Uterus (tissue), 2 donors: ENCODE measurements around the gene SYNE1.

ENCODE experiments used
- POLR2A ChIP-seq, 2 donors: fragments of 450-650 bp; IDR thresholded peaks; one replicate each; pipeline ENCODE4 v1.6.1; 2016; ENCODE audit warnings: antibody characterized with exemption in 2 of 2, mild to moderate bottlenecking in 1 of 2, moderate library complexity in 1 of 2
- TF ChIP-seq, protein P1 (sequence below), 4 experiments: fragments of 200-600 bp in 2 of 4; fragments of 450-650 bp in 2 of 4; sonication (generic) in 2 of 4; IDR thresholded peaks; one replicate each; pipeline ENCODE4 v1.5.1; 2016 to 2019; ENCODE audit warnings: antibody characterized with exemption in 4 of 4, mild to moderate bottlenecking in 2 of 4, moderate library complexity in 1 of 4

DNA sequence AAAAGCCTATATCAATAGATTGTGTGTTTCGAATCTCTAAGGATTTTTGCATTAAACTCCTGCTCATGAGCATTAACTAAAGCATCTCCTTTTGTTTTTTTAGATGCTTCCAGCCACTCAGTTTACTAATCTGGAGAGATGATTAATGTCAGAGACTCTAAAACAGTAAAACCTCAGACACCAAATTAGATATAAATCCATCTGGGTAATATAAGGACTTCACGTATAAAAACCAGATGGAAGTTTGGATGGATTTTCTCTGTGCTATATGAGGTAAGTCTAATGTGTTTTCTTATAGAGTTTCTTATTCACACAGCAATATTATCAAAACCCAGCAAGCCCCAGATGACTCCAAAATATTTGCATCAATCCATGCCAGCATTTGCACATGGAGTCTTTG is 137.2 kb downstream of the SYNE1 start:
- TF ChIP-seq, protein P1, sequence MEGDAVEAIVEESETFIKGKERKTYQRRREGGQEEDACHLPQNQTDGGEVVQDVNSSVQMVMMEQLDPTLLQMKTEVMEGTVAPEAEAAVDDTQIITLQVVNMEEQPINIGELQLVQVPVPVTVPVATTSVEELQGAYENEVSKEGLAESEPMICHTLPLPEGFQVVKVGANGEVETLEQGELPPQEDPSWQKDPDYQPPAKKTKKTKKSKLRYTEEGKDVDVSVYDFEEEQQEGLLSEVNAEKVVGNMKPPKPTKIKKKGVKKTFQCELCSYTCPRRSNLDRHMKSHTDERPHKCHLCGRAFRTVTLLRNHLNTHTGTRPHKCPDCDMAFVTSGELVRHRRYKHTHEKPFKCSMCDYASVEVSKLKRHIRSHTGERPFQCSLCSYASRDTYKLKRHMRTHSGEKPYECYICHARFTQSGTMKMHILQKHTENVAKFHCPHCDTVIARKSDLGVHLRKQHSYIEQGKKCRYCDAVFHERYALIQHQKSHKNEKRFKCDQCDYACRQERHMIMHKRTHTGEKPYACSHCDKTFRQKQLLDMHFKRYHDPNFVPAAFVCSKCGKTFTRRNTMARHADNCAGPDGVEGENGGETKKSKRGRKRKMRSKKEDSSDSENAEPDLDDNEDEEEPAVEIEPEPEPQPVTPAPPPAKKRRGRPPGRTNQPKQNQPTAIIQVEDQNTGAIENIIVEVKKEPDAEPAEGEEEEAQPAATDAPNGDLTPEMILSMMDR (IDR thresholded peaks at IDR 0.05): no peak
- no peak for TF ChIP-seq POLR2A (IDR thresholded peaks at IDR 0.05)
